Esophagus muscularis mucosa (tissue), 4 donors: ENCODE data around the gene NUP88. TPM values are rescaled to one million over a fixed set of nuclear protein-coding genes. Genes with fewer than 3 reads are reported as not detected.
A peak's percentile ranks its signal among the peaks of the same experiment; 100 is the strongest.

Experiments used
- DNase-seq: peaks from one replicate; pipeline ENCODE4 v3.0.0-alpha.2; 2017; ENCODE audit errors: extremely low spot score
- H3K27ac ChIP-seq, 4 donors: fragments of 200-600 bp; sonication (generic); replicated peaks in 1 of 4; 1 replicate in 3 of 4; 2 replicates in 1 of 4; pipeline ENCODE4 v1.5.1; 2016 to 2019; ENCODE audit warnings: mild to moderate bottlenecking in 1 of 4
- H3K27me3 ChIP-seq, 4 donors: fragments of 200-600 bp; sonication (generic); one replicate each; pipeline versions ENCODE4 v1.5.1 to v1.6.0; 2016 to 2019
- H3K36me3 ChIP-seq, 4 donors: fragments of 200-600 bp; sonication (generic); one replicate each; pipeline ENCODE4 v1.5.1; 2016 to 2019
- H3K4me1 ChIP-seq, 4 donors: fragments of 200-600 bp; sonication (generic); one replicate each; pipeline ENCODE4 v1.5.1; 2016 to 2019
- H3K4me3 ChIP-seq, 4 donors: fragments of 200-600 bp; sonication (generic); 1 replicate in 2 of 4; 2 replicates in 2 of 4; pipeline ENCODE4 v1.5.1; 2016 to 2019; ENCODE audit warnings: mild to moderate bottlenecking in 4 of 4, moderate library complexity in 1 of 4
- H3K9me3 ChIP-seq, 4 donors: fragments of 200-600 bp; sonication (generic); 1 replicate in 3 of 4; 2 replicates in 1 of 4; pipeline ENCODE4 v1.5.1; 2016 to 2019
- CTCF ChIP-seq, 3 experiments: fragments of 200-600 bp in 2 of 3; fragments of 450-650 bp in 1 of 3; sonication (generic) in 2 of 3; IDR thresholded peaks; one replicate each; pipeline ENCODE4 v1.5.1; 2017 to 2019; ENCODE audit warnings: antibody characterized with exemption in 3 of 3, mild to moderate bottlenecking in 2 of 3, moderate library complexity in 1 of 3
- EP300 ChIP-seq: sonication (generic); formaldehyde crosslinking; IDR thresholded peaks from one replicate; pipeline ENCODE4 v1.6.1; 2017; ENCODE audit warnings: antibody characterized with exemption
- POLR2A ChIP-seq: fragments of 450-650 bp; IDR thresholded peaks from one replicate; pipeline ENCODE4 v1.6.1; 2017; ENCODE audit warnings: antibody characterized with exemption, moderate library complexity, mild to moderate bottlenecking, low read depth
- POLR2AphosphoS5 ChIP-seq, 2 donors: sonication (generic); formaldehyde crosslinking; IDR thresholded peaks; one replicate each; pipeline ENCODE4 v1.6.1; 2017; ENCODE audit warnings: antibody characterized with exemption in 2 of 2
- WGBS: methylation state at CpG from one replicate; pipeline ENCODE4 v1.1.5; 2018; 5-methylcytosine and 5-hydroxymethylcytosine counted together
- intact Hi-C: fragments of 100-400 bp; cut with DNase I; formaldehyde crosslinking; loops from one replicate; pipeline ENCODE4 v1.15.1; 2023
- total RNA-seq, 4 donors: library from RNA; depleted of rRNA; stranded (reverse); fragments of >200 nt; gene quantifications; one replicate each; pipeline versions ENCODE4 v1.1.0 to v1.2.1, GENCODE V29; 2016

NUP88 gene
- total RNA-seq, 4 donors from 2014 or later: 50.7 to 67.6 (median 61.2) TPM

- Histone ChIP-seq H3K27me3 (no peaks in the 10 kb centered on the region), H3K27ac (no peak overlapping the region), H3K4me3 (no peak overlapping the region), H3K36me3 (peaks cover 30 to 82% (median 75%) of the 10 kb centered on the region in 4 donors), H3K4me1 (peaks cover 12 to 25% (median 24%) of the 10 kb centered on the region in 4 donors), H3K9me3 (no peaks in the 10 kb centered on the region)
- 56% methylated on average over 4 of the region's 4 CpGs for WGBS
- DNase-seq: no peak
- TF ChIP-seq POLR2A (no peak), POLR2AphosphoS5 (IDR thresholded peaks at IDR 0.05) (peak in 1 of 2 donors; percentile 13), CTCF (IDR thresholded peaks at IDR 0.05) (no peak), EP300 (no peak)
- intact Hi-C loops: no loop called here
These were observed 5.8 kb downstream of the NUP88 start for GRCh38 chr17:5413682-5414081.

- Histone ChIP-seq H3K27me3 (no peaks in the 10 kb centered on the region), H3K27ac (no peak overlapping the region), H3K4me3 (no peak overlapping the region), H3K9me3 (no peaks in the 10 kb centered on the region), H3K4me1 (no peaks in the 10 kb centered on the region), H3K36me3 (peaks cover 57 to 100% (median 94%) of the 10 kb centered on the region in 4 donors)
- TF ChIP-seq EP300: no peak
- TF ChIP-seq CTCF (IDR thresholded peaks at IDR 0.05): no peak
- TF ChIP-seq POLR2AphosphoS5 (IDR thresholded peaks at IDR 0.05): no peak
- no peak for TF ChIP-seq POLR2A
- WGBS: 88% methylated on average over 7 of the region's 7 CpGs
- no peak for DNase-seq
- intact Hi-C loops: no loop called here
These were observed 8.7 kb downstream of the NUP88 start for GRCh38 chr17:5410594-5411272.

- WGBS: 84% methylated on average over 5 of the region's 5 CpGs
- Histone ChIP-seq H3K36me3 (peaks cover 75 to 100% (median 94%) of the 10 kb centered on the region in 4 donors), H3K4me1 (no peaks in the 10 kb centered on the region), H3K9me3 (no peaks in the 10 kb centered on the region), H3K27ac (no peak overlapping the region), H3K27me3 (no peaks in the 10 kb centered on the region), H3K4me3 (no peak overlapping the region)
- TF ChIP-seq POLR2AphosphoS5 (IDR thresholded peaks at IDR 0.05) (no peak), CTCF (IDR thresholded peaks at IDR 0.05) (no peak), POLR2A (no peak), EP300 (no peak)
- intact Hi-C loops: no loop called here
- no peak for DNase-seq
These were observed 11.3 kb downstream of the NUP88 start for GRCh38 chr17:5408186-5408585.

GRCh38 chr17:5405400-5405799 is 14.1 kb downstream of the NUP88 start:
- Histone ChIP-seq H3K27me3 (no peaks in the 10 kb centered on the region), H3K9me3 (no peaks in the 10 kb centered on the region), H3K4me3 (no peak overlapping the region), H3K4me1 (no peaks in the 10 kb centered on the region), H3K36me3 (peaks cover 89 to 100% (median 94%) of the 10 kb centered on the region in 4 donors), H3K27ac (no peak overlapping the region)
- intact Hi-C loops: no loop called here
- TF ChIP-seq POLR2AphosphoS5 (IDR thresholded peaks at IDR 0.05): no peak
- TF ChIP-seq CTCF (IDR thresholded peaks at IDR 0.05): no peak
- no peak for TF ChIP-seq POLR2A
- no peak for TF ChIP-seq EP300
- DNase-seq: no peak
- WGBS: 83% methylated on average over 4 of the region's 4 CpGs

- Histone ChIP-seq H3K4me1 (no peaks in the 10 kb centered on the region), H3K9me3 (no peaks in the 10 kb centered on the region), H3K27me3 (no peaks in the 10 kb centered on the region), H3K36me3 (peaks cover 80 to 100% (median 89%) of the 10 kb centered on the region in 4 donors), H3K4me3 (no peak overlapping the region), H3K27ac (no peak overlapping the region)
- TF ChIP-seq CTCF (IDR thresholded peaks at IDR 0.05) (no peak), POLR2AphosphoS5 (IDR thresholded peaks at IDR 0.05) (no peak)
- intact Hi-C loops: no loop called here
- DNase-seq: no peak
- 85% methylated on average over 6 of the region's 6 CpGs for WGBS
These were observed 19.7 kb downstream of the NUP88 start for GRCh38 chr17:5399767-5400166.
